Activated T-cell treated with anti-CD3 and anti-CD28 coated beads, Interleukin-2, amount 50 U/mL, for 24 hours (primary cell): Measurements from ENCODE around the gene HLA-DOB.

ENCODE experiments used
- DNase-seq: peaks from one replicate; pipeline ENCODE4 v3.0.0-alpha.2; 2020
- H3K27ac Mint-ChIP-seq: 2 replicates; pipeline ENCODE4 v1.8.0; 2020; ENCODE audit warnings: mild to moderate bottlenecking, mixed read lengths
- H3K27me3 Mint-ChIP-seq: 2 replicates; pipeline ENCODE4 v1.8.0; 2020; ENCODE audit warnings: mixed read lengths
- H3K36me3 Mint-ChIP-seq: 2 replicates; pipeline ENCODE4 v1.8.0; 2020; ENCODE audit warnings: low read depth, mixed read lengths
- H3K4me1 Mint-ChIP-seq: 2 replicates; pipeline ENCODE4 v1.8.0; 2020; ENCODE audit warnings: low read depth, mixed read lengths
- H3K4me3 Mint-ChIP-seq: 2 replicates; pipeline ENCODE4 v1.8.0; 2020; ENCODE audit warnings: mild to moderate bottlenecking, moderate library complexity, mixed read lengths
- H3K9me3 Mint-ChIP-seq: 2 replicates; pipeline ENCODE4 v1.8.0; 2020; ENCODE audit warnings: mixed read lengths

Gene HLA-DOB

DNA sequence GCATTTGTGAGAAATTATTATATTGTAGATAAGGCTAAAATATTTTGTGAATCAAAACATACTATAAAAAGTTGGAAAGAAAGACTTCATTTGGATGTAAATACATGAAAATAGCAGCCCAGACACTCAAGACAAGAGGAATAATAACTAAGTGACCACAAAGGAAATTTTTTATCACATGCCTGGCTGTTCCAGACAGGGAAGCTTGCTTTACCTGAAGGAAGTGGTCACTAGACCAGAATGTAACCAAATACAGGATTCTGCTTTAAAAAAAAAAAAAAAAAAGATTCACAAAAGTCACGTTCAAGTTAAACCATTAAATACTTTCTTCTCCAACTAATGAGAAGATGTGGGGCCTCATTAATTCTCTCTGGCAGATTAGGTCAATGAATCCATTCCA, 44.1 kb downstream of the HLA-DOB start:
- H3K4me3 Mint-ChIP-seq = no peak overlapping the region
- no peaks in the 10 kb centered on the region for H3K9me3 Mint-ChIP-seq
- DNase-seq = no peak
- H3K27me3 Mint-ChIP-seq = peaks cover 43% of the 10 kb centered on the region
- no peaks in the 10 kb centered on the region for H3K36me3 Mint-ChIP-seq
- H3K4me1 Mint-ChIP-seq = no peaks in the 10 kb centered on the region
- no peak overlapping the region for H3K27ac Mint-ChIP-seq

- Mint-ChIP-seq H3K27me3 (peaks cover 49% of the 10 kb centered on the region), H3K4me1 (no peaks in the 10 kb centered on the region), H3K9me3 (no peaks in the 10 kb centered on the region), H3K4me3 (no peak overlapping the region), H3K27ac (no peak overlapping the region), H3K36me3 (no peaks in the 10 kb centered on the region)
- DNase-seq = no peak
Observed at GRCh38 chr6:32764048-32764447, 52.8 kb downstream of the HLA-DOB start.

DNA sequence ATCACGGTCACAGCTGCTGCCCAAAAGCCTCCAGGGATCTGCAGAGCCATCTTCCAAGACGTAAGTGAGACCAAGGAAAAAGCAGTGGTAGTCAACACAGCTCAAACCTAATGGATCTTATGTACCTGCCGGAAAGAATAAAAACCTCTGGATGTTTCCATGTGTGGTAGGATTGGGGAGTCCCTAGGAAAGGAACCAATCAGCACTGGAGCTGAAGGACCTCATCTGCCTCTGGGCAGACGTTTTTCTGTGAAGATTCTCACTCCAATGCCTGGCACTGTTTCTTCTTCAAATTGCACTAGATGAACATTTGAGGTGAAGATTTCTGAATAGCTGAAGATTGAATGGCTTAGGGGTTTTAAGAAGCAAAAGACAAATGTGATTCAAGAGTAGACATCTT, 53.4 kb downstream of the HLA-DOB start, which contains the start of gene HLA-DQB2:
TSS of gene HLA-DQB2 (minus strand) at position 112 of the 400 bp plus-strand sequence. CDS start at position 50, 62 bp downstream.
- H3K36me3 Mint-ChIP-seq = no peaks in the 10 kb centered on the region
- H3K4me3 Mint-ChIP-seq = no peak within 1 kb of the TSS
- H3K4me1 Mint-ChIP-seq = no peaks in the 10 kb centered on the region
- no peak for DNase-seq
- no peaks in the 10 kb centered on the region for H3K9me3 Mint-ChIP-seq
- H3K27ac Mint-ChIP-seq = no peak within 1 kb of the TSS
- H3K27me3 Mint-ChIP-seq = peaks cover 43% of the 10 kb centered on the region
